ENCODE measurements around the gene RNF10.
A peak's percentile ranks its signal among the peaks of the same experiment; 100 is the strongest.
"Not testable (repeated sequence)": the region's sequence is repeated elsewhere in the genome, so short reads cannot be mapped to it uniquely, and the experiment has no call there.

RNF10 gene

GRCh38 chr12:120534203-120534702, at the start of gene RNF10:
RNF10 (plus strand) TSS chr12:120534356; CDS start chr12:120534812, 456 bp downstream.
- peak; percentile 76 to 93 for DNase-seq

GRCh38 chr12:120485961-120486881, 47.9 kb upstream of the RNF10 start:
- DNase-seq, result no peak

- not testable (repeated sequence) for DNase-seq
Measured at GRCh38 chr12:120487552-120487951, 46.6 kb upstream of the RNF10 start.

GRCh38 chr12:120488057-120488640, 46.0 kb upstream of the RNF10 start:
- no peak for DNase-seq

GRCh38 chr12:120489018-120489417, 45.1 kb upstream of the RNF10 start:
- no peak for DNase-seq

- no peak for DNase-seq
Measured at GRCh38 chr12:120490325-120490724, 43.8 kb upstream of the RNF10 start.

- DNase-seq, result no peak
Measured at GRCh38 chr12:120490833-120491512, 43.2 kb upstream of the RNF10 start.

- peak in 1 of 2 experiments; percentile 28 for DNase-seq
Measured at GRCh38 chr12:120495186-120495730, 38.9 kb upstream of the RNF10 start.

- DNase-seq, result peak; percentile 90 to 98
Measured at GRCh38 chr12:120495731-120496412, 38.3 kb upstream of the RNF10 start, which contains the start of gene DYNLL1. DYNLL1 (plus strand) TSS chr12:120496113; CDS start chr12:120496422, 309 bp downstream.

- peak in 1 of 2 experiments; percentile 56 for DNase-seq
Measured at GRCh38 chr12:120496413-120497340, 37.5 kb upstream of the RNF10 start.

GRCh38 chr12:120497524-120498150, 36.5 kb upstream of the RNF10 start:
- no peak for DNase-seq

- DNase-seq, result no peak
Measured at GRCh38 chr12:120498870-120499515, 35.2 kb upstream of the RNF10 start.

GRCh38 chr12:120500581-120500980, 33.6 kb upstream of the RNF10 start:
- DNase-seq, result no peak

- no peak for DNase-seq
Measured at GRCh38 chr12:120504587-120504986, 29.6 kb upstream of the RNF10 start.

GRCh38 chr12:120508537-120508936, 25.6 kb upstream of the RNF10 start:
- no peak for DNase-seq

GRCh38 chr12:120514002-120514401, 20.2 kb upstream of the RNF10 start:
- DNase-seq, result no peak

GRCh38 chr12:120515496-120515895, 18.7 kb upstream of the RNF10 start:
- DNase-seq, result no peak

- DNase-seq, result not testable (repeated sequence)
Measured at GRCh38 chr12:120519324-120519723, 14.8 kb upstream of the RNF10 start.

- DNase-seq, result no peak
Measured at GRCh38 chr12:120522568-120522967, 11.6 kb upstream of the RNF10 start.
